Measurements from ENCODE around the gene GATD1. TPM values are rescaled to one million over a fixed set of nuclear protein-coding genes. Genes with fewer than 3 reads are reported as not detected.
"Not testable (repeated sequence)": the region's sequence is repeated elsewhere in the genome, so short reads cannot be mapped to it uniquely, and the experiment has no call there.

The GATD1 gene
- total RNA-seq, 3 donors from 2014 or later, result 9.9 to 17.4 (median 16.4) TPM

DNA sequence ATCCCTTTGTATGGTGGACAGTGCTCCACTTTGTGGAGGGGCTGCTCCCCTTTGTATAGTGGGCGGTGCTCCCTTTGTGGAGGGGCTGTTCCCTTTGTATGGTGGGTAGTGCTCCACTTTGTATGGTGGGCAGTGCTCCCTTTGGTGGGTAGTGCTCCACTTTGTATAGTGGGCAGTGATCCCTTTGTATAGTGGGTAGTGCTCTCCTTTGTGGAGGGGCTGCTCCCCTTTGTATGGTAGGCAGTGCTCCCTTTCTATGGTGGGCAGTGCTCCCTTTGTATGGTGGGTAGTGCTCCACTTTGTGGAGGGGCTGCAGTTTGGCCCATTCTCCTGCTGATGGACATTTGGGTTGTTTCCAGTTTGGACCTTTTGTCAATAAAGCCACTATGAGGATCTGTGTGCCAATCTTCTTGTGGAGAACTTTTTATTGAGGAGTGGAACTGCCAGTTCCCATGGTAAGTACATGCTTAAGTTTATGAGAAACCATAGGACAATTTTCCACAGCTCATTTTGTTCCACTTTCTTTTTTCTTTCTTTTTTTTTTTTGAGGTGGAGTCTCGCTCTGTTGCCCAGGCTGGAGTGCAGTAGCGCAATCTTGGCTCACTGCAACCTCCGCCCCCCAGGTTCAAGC is 34.6 kb downstream of the GATD1 start:
- Histone ChIP-seq H3K36me3 (no peaks in the 10 kb centered on the region), H3K4me3 (no peak overlapping the region), H3K27me3 (no peaks in the 10 kb centered on the region), H3K4me1 (no peaks in the 10 kb centered on the region), H3K9me3 (no peaks in the 10 kb centered on the region), H3K27ac (no peak overlapping the region)
- no peak for DNase-seq (ENCODE audit: low spot score in 2 of 2)
- TF ChIP-seq POLR2AphosphoS5 (IDR thresholded peaks at IDR 0.05) (no peak), POLR2A (IDR thresholded peaks at IDR 0.05) (no peak)
- TF ChIP-seq, protein P1, sequence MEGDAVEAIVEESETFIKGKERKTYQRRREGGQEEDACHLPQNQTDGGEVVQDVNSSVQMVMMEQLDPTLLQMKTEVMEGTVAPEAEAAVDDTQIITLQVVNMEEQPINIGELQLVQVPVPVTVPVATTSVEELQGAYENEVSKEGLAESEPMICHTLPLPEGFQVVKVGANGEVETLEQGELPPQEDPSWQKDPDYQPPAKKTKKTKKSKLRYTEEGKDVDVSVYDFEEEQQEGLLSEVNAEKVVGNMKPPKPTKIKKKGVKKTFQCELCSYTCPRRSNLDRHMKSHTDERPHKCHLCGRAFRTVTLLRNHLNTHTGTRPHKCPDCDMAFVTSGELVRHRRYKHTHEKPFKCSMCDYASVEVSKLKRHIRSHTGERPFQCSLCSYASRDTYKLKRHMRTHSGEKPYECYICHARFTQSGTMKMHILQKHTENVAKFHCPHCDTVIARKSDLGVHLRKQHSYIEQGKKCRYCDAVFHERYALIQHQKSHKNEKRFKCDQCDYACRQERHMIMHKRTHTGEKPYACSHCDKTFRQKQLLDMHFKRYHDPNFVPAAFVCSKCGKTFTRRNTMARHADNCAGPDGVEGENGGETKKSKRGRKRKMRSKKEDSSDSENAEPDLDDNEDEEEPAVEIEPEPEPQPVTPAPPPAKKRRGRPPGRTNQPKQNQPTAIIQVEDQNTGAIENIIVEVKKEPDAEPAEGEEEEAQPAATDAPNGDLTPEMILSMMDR (IDR thresholded peaks at IDR 0.05), result no peak
- intact Hi-C loops (cut with DNase I; ENCODE audit: low total_unique reads), result no loop called here

DNA sequence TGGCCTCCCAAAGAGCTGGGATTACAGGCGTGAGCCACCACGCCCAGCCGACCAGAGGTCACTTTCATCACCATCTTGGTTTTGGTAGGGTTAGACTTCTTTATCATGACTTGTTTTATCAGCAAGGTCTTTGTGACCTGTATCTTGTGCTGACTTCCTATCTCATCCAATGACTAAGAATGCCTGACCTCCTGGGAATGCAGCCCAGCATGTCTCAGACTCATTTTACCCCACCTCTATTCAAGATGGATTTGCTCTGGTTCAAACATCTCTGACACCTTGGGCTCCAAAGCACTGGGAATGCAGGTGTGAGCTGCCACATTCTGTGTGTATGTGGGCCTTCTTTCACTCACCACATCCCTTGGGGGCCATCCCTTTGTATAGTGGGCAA is 35.1 kb downstream of the GATD1 start:
- no peak overlapping the region for H3K27ac ChIP-seq
- H3K9me3 ChIP-seq, result no peaks in the 10 kb centered on the region
- no peaks in the 10 kb centered on the region for H3K4me1 ChIP-seq
- no peak for DNase-seq (ENCODE audit: low spot score in 2 of 2)
- no peaks in the 10 kb centered on the region for H3K27me3 ChIP-seq
- intact Hi-C loops (cut with DNase I; ENCODE audit: low total_unique reads), result no loop called here
- TF ChIP-seq POLR2A (IDR thresholded peaks at IDR 0.05) (no peak), POLR2AphosphoS5 (IDR thresholded peaks at IDR 0.05) (no peak)
- TF ChIP-seq, protein P1 (IDR thresholded peaks at IDR 0.05), result no peak
- H3K36me3 ChIP-seq, result no peaks in the 10 kb centered on the region
- H3K4me3 ChIP-seq, result no peak overlapping the region

DNA sequence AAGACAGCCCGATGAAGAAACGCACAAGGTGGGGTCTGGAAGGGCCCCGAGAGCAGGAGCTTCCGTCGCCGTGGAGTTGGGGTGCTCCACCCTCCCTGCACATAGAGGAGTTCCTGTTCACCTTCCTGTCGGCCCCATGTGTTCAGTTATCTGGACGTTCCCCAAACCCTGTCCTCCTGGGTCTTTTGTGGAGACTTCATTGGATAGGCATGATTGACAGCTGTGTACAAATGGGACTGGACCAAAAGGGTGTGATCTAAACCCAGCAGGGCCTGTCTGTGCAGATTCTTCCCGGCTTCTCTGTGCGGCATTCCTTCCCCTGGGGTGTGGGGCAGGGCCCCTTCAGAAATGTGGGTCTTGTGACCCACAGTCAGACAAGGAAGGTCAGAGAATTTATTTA is 39.4 kb downstream of the GATD1 start:
- H3K27me3 ChIP-seq; H3K9me3 ChIP-seq; H3K4me3 ChIP-seq; H3K27ac ChIP-seq; H3K4me1 ChIP-seq; H3K36me3 ChIP-seq; DNase-seq (ENCODE audit: low spot score in 2 of 2): not testable (repeated sequence)
- intact Hi-C loops (cut with DNase I; ENCODE audit: low total_unique reads), result loop anchor here (2.0 kb wide), 1 partner anchor 79 kb away; no protein-coding TSS in a partner anchor

DNA sequence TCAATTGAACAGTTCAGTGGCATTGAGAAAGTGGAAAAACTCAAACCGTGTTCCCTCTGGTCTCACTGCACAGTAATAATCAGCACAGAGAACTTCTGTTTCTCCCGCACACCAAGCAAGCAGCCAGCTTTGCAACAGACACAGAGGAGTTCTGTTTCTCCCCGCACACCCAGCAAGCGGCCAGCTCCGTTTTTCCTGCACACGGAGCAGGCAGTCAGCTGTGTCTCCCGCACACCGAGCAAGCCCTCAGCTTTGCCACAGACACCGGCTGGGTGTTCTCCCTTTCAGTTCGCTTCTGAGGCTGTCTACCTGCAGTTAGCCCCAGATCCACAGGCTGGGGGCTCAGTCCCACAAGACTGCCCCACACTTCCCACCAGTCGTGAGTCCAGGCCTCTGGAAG is 39.9 kb downstream of the GATD1 start:
- no peaks in the 10 kb centered on the region for H3K36me3 ChIP-seq
- H3K27ac ChIP-seq, result no peak overlapping the region
- intact Hi-C loops (cut with DNase I; ENCODE audit: low total_unique reads), result loop anchor here (2.0 kb wide), 1 partner anchor 79 kb away; no protein-coding TSS in a partner anchor

DNA sequence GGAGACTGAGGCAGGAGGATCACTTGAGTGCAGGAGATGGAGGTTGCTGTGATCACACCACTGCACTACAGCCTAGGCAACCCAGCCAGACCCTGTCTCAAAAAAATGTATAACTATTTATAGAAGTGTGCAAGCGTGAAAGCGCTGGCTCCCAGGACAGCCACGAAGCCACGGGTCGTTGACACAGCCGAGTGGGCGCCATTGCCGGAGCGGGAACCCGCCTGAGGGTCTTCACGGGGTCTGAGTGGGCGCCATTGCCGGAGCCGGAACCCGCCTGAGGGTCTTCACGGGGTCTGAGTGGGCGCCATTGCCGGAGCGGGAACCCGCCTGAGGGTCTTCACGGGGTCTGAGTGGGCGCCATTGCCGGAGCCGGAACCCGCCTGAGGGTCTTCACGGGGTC is 42.7 kb downstream of the GATD1 start:
- intact Hi-C loops (cut with DNase I; ENCODE audit: low total_unique reads); H3K27ac ChIP-seq; H3K27me3 ChIP-seq; DNase-seq (ENCODE audit: low spot score in 2 of 2); H3K4me1 ChIP-seq; H3K4me3 ChIP-seq; H3K9me3 ChIP-seq; H3K36me3 ChIP-seq: not testable (repeated sequence)

More for the DNA sequence above, 39.9 kb downstream of the GATD1 start:
- Histone ChIP-seq H3K4me3 (no peak overlapping the region), H3K4me1 (no peaks in the 10 kb centered on the region), H3K27me3 (no peaks in the 10 kb centered on the region), H3K9me3 (no peaks in the 10 kb centered on the region)
- TF ChIP-seq, protein P1 (IDR thresholded peaks at IDR 0.05), result no peak
- TF ChIP-seq POLR2AphosphoS5 (IDR thresholded peaks at IDR 0.05), result no peak
- no peak for TF ChIP-seq POLR2A (IDR thresholded peaks at IDR 0.05)
- DNase-seq (ENCODE audit: low spot score in 2 of 2), result no peak

DNA sequence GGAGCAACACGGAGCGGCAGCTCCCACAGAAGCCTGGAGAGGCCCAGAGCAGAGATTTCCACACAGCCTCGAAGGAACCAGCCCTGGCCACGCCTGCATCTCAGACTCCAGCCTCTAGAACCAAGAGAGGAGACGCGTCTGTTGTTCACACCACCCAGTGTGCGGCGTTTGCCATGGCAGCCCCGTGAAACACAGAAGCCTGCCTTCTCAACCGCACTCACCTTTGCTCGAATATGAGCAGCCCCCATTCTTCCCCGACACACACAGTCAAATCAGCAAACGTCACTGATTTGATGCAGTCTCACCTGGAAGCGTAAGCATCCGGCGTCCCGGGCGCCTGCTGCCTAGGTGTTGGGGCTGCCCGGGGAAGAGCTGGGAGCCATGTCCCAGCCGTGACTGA is 44.2 kb downstream of the GATD1 start:
- intact Hi-C loops (cut with DNase I; ENCODE audit: low total_unique reads), result no loop called here
- no peaks in the 10 kb centered on the region for H3K27me3 ChIP-seq

More for the DNA sequence above, 44.2 kb downstream of the GATD1 start:
- Histone ChIP-seq H3K36me3 (no peaks in the 10 kb centered on the region), H3K4me1 (no peaks in the 10 kb centered on the region), H3K4me3 (no peak overlapping the region), H3K27ac (no peak overlapping the region), H3K9me3 (no peaks in the 10 kb centered on the region)
- no peak for DNase-seq (ENCODE audit: low spot score in 2 of 2)
- TF ChIP-seq POLR2AphosphoS5 (IDR thresholded peaks at IDR 0.05) (no peak), POLR2A (IDR thresholded peaks at IDR 0.05) (no peak)
- TF ChIP-seq, protein P1 (IDR thresholded peaks at IDR 0.05), result no peak
